HG02763 (cell line): Measurements from ENCODE around the gene TFB1M.
"Not testable (repeated sequence)": the region's sequence is repeated elsewhere in the genome, so short reads cannot be mapped to it uniquely, and the experiment has no call there.

Experiments
- ATAC-seq: cut with Tn5 transposase; IDR thresholded peaks from one replicate; pipeline ENCODE4 v1.9.1; 2021; ENCODE audit warnings: mild to moderate bottlenecking, moderate library complexity; ENCODE audit not compliant: unreplicated experiment

Gene TFB1M

GRCh38 chr6:155314092-155314772 lies at the start of gene TFB1M:
Gene TFB1M, minus strand, starts transcription at chr6:155314484. Its CDS starts 56 bp downstream, at chr6:155314428.
- ATAC-seq: peak; percentile 96

- not testable (repeated sequence) for ATAC-seq
These were observed 49.7 kb upstream of the TFB1M start for GRCh38 chr6:155364021-155364420.

GRCh38 chr6:155362968-155363632 lies 48.8 kb upstream of the TFB1M start:
- ATAC-seq: not testable (repeated sequence)

GRCh38 chr6:155354167-155354566 lies 39.9 kb upstream of the TFB1M start:
- ATAC-seq: no peak

- no peak for ATAC-seq
These were observed 38.5 kb upstream of the TFB1M start for GRCh38 chr6:155352811-155353210.

GRCh38 chr6:155352130-155352420 lies 37.8 kb upstream of the TFB1M start:
- ATAC-seq: no peak

GRCh38 chr6:155351273-155352129 lies 37.2 kb upstream of the TFB1M start:
- peak; percentile 93 for ATAC-seq

- no peak for ATAC-seq
These were observed 35.7 kb upstream of the TFB1M start for GRCh38 chr6:155349956-155350355.

GRCh38 chr6:155349129-155349528 lies 34.8 kb upstream of the TFB1M start:
- no peak for ATAC-seq

GRCh38 chr6:155347800-155348199 lies 33.5 kb upstream of the TFB1M start:
- no peak for ATAC-seq

- ATAC-seq: no peak
These were observed 32.7 kb upstream of the TFB1M start for GRCh38 chr6:155346957-155347356.

GRCh38 chr6:155344341-155345006 lies 30.2 kb upstream of the TFB1M start:
- no peak for ATAC-seq

GRCh38 chr6:155341130-155341828 lies 27.0 kb upstream of the TFB1M start:
- ATAC-seq: no peak

- ATAC-seq: no peak
These were observed 26.3 kb upstream of the TFB1M start for GRCh38 chr6:155340464-155341129.

- ATAC-seq: not testable (repeated sequence)
These were observed 25.6 kb upstream of the TFB1M start for GRCh38 chr6:155339929-155340328.

GRCh38 chr6:155338237-155338636 lies 24.0 kb upstream of the TFB1M start:
- ATAC-seq: not testable (repeated sequence)

- ATAC-seq: no peak
These were observed 21.0 kb upstream of the TFB1M start for GRCh38 chr6:155335265-155335664.

GRCh38 chr6:155334073-155334472 lies 19.8 kb upstream of the TFB1M start:
- ATAC-seq: not testable (repeated sequence)

GRCh38 chr6:155333414-155333813 lies 19.1 kb upstream of the TFB1M start:
- ATAC-seq: peak; percentile 81

- ATAC-seq: no peak
These were observed 16.6 kb upstream of the TFB1M start for GRCh38 chr6:155330922-155331321.
